Mucosa of descending colon (tissue), 3 donors: Measurements from ENCODE around the gene RFX3. TPM values are rescaled to one million over a fixed set of nuclear protein-coding genes. Genes with fewer than 3 reads are reported as not detected.

ENCODE experiments used
- ATAC-seq: fragments of 200-7000 bp; cut with Tn5 transposase; one replicate; pipeline ENCODE4 v1.9.1; 2020; ENCODE audit warnings: mild to moderate bottlenecking, moderate library complexity
- DNase-seq, 3 donors: peaks; one replicate each; pipeline ENCODE4 v3.0.0-alpha.2; 2020
- H3K36me3 ChIP-seq: fragments of 200-600 bp; one replicate; pipeline ENCODE4 v1.8.0; 2021; ENCODE audit warnings: low read depth, mild to moderate bottlenecking
- H3K4me1 ChIP-seq: fragments of 200-600 bp; one replicate; pipeline ENCODE4 v1.8.0; 2021; ENCODE audit warnings: low read depth, mild to moderate bottlenecking
- H3K4me3 ChIP-seq: fragments of 200-600 bp; one replicate; pipeline ENCODE4 v1.8.0; 2021; ENCODE audit warnings: mild to moderate bottlenecking
- H3K9me3 ChIP-seq: fragments of 200-600 bp; one replicate; pipeline ENCODE4 v1.8.0; 2021; ENCODE audit warnings: mild to moderate bottlenecking
- intact Hi-C, 2 donors: fragments of 100-400 bp; cut with DNase I in 1 of 2; cut with micrococcal nuclease in 1 of 2; formaldehyde crosslinking; loops; one replicate each; pipeline versions ENCODE4 v1.11.0 to v1.11.1; 2022; cut with DNase I, micrococcal nuclease
- long read RNA-seq, 2 donors: library from polyadenylated mRNA; unstranded; transcript quantifications; one replicate each; pipeline ENCODE4 v2.0.0, GENCODE V29; 2019 to 2021
- total RNA-seq, 3 donors: library from RNA; stranded (reverse); fragmentation: NEBNext Ultra II Directional in 2 of 3; extraction: Animal tissue kit (Norgen Biotek cat#: 25700) in 2 of 3; gene quantifications; one replicate each; pipeline versions ENCODE4 v1.2.1 to v1.2.4, GENCODE V29; 2021 to 2023
- TF ChIP-seq, protein P1 (sequence below): fragments of 200-600 bp; IDR thresholded peaks from one replicate; pipeline ENCODE4 v1.8.0; 2022; ENCODE audit warnings: antibody characterized with exemption, mild to moderate bottlenecking
- donor health status: DM: no; HTN: no; CAD: no; lungs with moderate emphysema.
- donor health status: DM: no; HTN: no; CAD: no.
- donor health status: DM: no; HTN: yes; CAD: no.

Gene RFX3
- 10 to 100 TPM; 12.0 to 13.3 (median 12.3) TPM for total RNA-seq
- long read RNA-seq, donor 1, partial matches to known transcripts = 1 of 1 reads
- long read RNA-seq, donor 1, other reads (novel, unspliced or antisense) = 0 of 1 reads
- long read RNA-seq, donor 2, partial matches to known transcripts = 1 of 2 reads
- long read RNA-seq, donor 2, other reads (novel, unspliced or antisense) = 1 of 2 reads

DNA sequence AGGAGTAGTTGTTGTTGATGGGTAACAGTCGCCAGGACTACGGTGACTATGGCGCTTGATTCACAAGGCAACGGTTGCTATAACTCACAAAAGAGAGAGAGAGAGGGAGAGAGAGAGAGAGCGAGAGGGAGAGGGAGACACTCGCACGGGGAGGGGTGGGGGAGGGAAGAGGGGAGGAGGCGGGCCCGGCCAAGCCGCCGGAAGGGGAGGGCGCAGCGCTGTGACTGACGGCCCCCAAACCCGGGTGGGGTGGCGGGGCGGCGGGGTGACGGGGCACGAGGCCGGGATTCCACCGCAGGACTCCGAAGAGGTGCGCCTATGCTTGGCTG lies at the start of gene RFX3:
RFX3 (minus strand) TSS at position 166 of the 329 bp plus-strand sequence. CDS start 130,413 bp downstream, outside the sequence.
- no peaks in the 10 kb centered on the region for H3K9me3 ChIP-seq
- no peaks in the 10 kb centered on the region for H3K36me3 ChIP-seq
- DNase-seq (peak; percentile 90 to 95 (median 94)), ATAC-seq (peak; percentile 90)
- H3K4me3 ChIP-seq = peak within 1 kb of the TSS; percentile 71
- TF ChIP-seq, protein P1, sequence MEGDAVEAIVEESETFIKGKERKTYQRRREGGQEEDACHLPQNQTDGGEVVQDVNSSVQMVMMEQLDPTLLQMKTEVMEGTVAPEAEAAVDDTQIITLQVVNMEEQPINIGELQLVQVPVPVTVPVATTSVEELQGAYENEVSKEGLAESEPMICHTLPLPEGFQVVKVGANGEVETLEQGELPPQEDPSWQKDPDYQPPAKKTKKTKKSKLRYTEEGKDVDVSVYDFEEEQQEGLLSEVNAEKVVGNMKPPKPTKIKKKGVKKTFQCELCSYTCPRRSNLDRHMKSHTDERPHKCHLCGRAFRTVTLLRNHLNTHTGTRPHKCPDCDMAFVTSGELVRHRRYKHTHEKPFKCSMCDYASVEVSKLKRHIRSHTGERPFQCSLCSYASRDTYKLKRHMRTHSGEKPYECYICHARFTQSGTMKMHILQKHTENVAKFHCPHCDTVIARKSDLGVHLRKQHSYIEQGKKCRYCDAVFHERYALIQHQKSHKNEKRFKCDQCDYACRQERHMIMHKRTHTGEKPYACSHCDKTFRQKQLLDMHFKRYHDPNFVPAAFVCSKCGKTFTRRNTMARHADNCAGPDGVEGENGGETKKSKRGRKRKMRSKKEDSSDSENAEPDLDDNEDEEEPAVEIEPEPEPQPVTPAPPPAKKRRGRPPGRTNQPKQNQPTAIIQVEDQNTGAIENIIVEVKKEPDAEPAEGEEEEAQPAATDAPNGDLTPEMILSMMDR = no peak
- peaks cover 4% of the 10 kb centered on the region for H3K4me1 ChIP-seq
- intact Hi-C loops = no loop called here

DNA sequence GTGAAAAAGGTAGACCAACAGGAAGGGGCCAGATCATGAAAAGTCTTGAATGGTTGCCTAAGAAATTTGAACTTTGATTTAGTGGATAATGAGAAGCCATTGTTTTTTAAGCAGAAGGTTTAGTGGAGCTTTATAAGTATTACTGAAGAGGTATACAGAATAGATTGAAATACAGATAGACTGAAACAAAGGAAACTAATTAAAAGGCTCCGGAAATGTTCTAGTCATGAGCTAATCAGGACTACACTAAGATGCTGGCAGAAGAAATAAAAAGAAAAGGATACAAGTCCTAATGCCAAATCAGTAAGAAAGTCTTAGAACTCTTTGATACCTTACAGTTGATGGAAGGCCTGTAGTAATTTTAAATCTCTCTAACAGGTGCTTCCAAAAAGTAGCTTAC lies 45.7 kb upstream of the RFX3 start:
- intact Hi-C loops = no loop called here
- ATAC-seq (no peak), DNase-seq (no peak)

DNA sequence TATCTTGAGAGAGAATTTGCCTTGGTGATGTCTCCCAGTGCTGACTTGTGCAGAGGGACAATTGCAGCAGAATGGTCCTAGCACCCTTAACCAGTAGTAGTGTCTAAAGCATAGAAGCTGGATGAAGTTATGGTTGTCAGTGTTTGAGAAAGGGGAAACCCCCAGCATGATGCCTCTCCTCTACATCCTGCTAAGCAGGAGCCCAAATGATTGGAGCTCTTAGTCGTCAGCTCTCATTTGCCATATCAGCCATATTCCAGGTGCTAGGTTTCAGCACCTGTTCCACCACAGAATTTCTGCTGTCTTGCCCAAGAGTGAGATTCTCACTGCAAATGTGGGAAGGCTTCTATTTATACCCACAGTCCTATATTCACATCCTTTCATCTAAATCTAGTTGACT lies 43.7 kb upstream of the RFX3 start:
- intact Hi-C loops = no loop called here
- Histone ChIP-seq H3K36me3 (no peaks in the 10 kb centered on the region), H3K9me3 (no peaks in the 10 kb centered on the region), H3K4me1 (no peaks in the 10 kb centered on the region), H3K4me3 (no peak overlapping the region)
- DNase-seq = no peak
- no peak for ATAC-seq
- TF ChIP-seq, protein P1 = no peak

More for the DNA sequence above, 45.7 kb upstream of the RFX3 start:
- Histone ChIP-seq H3K9me3 (no peaks in the 10 kb centered on the region), H3K4me1 (no peaks in the 10 kb centered on the region), H3K4me3 (no peak overlapping the region), H3K36me3 (no peaks in the 10 kb centered on the region)
- TF ChIP-seq, protein P1 = no peak

DNA sequence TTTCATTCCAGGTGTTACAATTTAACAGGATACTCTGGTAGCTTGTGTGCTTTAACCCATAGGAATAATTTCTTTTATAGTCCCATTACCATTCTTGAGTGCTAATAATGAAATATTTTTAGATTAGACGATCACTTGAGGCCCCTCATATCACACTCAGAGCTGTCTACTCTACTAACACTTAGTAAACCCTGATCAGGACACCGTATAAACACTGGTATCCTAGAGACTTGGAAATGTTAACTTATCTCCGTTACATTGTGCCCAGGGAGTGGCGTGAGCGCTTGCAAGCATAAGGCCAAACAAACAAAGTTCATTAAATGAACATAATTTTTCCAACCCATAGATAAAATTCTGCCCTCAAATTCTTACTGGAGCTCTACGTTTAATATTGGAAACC lies 42.2 kb upstream of the RFX3 start:
- ATAC-seq = no peak
- intact Hi-C loops = no loop called here
- DNase-seq = no peak
- Histone ChIP-seq H3K36me3 (no peaks in the 10 kb centered on the region), H3K4me1 (no peaks in the 10 kb centered on the region), H3K4me3 (no peak overlapping the region), H3K9me3 (no peaks in the 10 kb centered on the region)
- TF ChIP-seq, protein P1 = no peak

DNA sequence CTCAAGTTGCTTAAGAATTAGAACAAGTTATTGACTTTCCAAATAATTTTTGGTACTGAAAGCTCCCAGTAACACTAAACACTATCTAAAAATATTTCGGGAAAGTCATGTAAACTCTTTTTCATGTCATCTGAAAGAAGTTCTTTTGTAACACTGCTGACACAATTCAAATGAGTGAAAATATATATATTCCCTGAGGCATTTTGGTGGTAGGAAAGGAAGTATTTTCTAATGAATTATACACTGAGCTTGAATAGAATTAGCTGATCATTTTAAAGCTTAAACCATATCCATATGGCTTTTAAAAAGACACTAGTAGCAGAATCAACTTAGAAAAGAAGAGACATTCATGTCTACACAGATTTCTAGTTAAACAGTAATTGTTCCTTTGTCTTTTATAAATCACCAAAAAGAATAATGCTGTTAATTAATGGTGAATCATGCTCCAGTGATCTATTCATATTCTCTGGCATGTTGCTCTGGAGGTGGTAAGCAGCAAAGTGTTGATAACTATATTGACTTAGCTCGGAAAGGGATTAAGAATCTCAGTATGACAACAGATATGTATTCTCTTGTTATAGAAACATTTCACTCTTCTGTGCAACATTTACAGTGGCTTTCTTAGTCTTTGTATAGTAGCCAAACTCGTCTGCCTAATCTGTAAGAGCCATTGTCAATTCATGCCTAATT lies 27.4 kb upstream of the RFX3 start:
- ATAC-seq = no peak
- TF ChIP-seq, protein P1 = no peak
- no peaks in the 10 kb centered on the region for H3K4me1 ChIP-seq
- H3K4me3 ChIP-seq = no peak overlapping the region
- intact Hi-C loops = no loop called here
- DNase-seq = no peak
- no peaks in the 10 kb centered on the region for H3K36me3 ChIP-seq
- no peaks in the 10 kb centered on the region for H3K9me3 ChIP-seq
